IMR-90 (cell line): Measurements from ENCODE around the gene XIST. TPM values are rescaled to one million over a fixed set of nuclear protein-coding genes. Genes with fewer than 3 reads are reported as not detected.

Experiments used
- ATAC-seq: fragments of 200-7000 bp; cut with Tn5 transposase; 2 replicates; pipeline ENCODE4 v1.9.1; 2020; ENCODE audit warnings: low read depth, mild to moderate bottlenecking, moderate library complexity
- BruUV-seq: library from RNA; stranded (reverse); fragments of 400-500 nt; replicated peaks from 2 replicates; lab custom pipeline; 2021; lab: Mats Ljungman, UMichigan
- CTCF ChIA-PET: fragments of 300-600 bp; formaldehyde crosslinking; extraction: SDS; loops from one replicate; lab custom pipeline; 2021; ENCODE audit warnings: antibody characterized with exemption; lab: Yijun Ruan, JAX
- POLR2A ChIA-PET: fragments of 300-600 bp; sonication (Branson Sonifier 250); formaldehyde crosslinking; loops from one replicate; lab custom pipeline; 2022; ENCODE audit warnings: antibody characterized with exemption; ENCODE audit not compliant: unreplicated experiment; lab: Charles Lee
- DNase-seq: peaks from one replicate; pipeline ENCODE4 v3.0.0; 2013
- H2AFZ ChIP-seq: replicated peaks from 2 replicates; pipeline ENCODE3; 2013; ENCODE audit warnings: low read length, mild to moderate bottlenecking; ENCODE audit not compliant: poor library complexity
- H2AK5ac ChIP-seq: 2 replicates; pipeline ENCODE4 v1.6.1; 2013; ENCODE audit warnings: low read depth, low read length, inconsistent platforms
- H2AK9ac ChIP-seq: replicated peaks from 2 replicates; pipeline ENCODE3; 2013; ENCODE audit warnings: mild to moderate bottlenecking, low read depth, low read length, moderate library complexity; ENCODE audit not compliant: poor library complexity
- H2BK120ac ChIP-seq: 2 replicates; pipeline ENCODE4 v1.6.1; 2013; ENCODE audit warnings: low read depth, low read length, inconsistent platforms
- H2BK15ac ChIP-seq: 3 replicates; pipeline ENCODE4 v1.6.1; 2013; ENCODE audit warnings: low read depth, low read length, inconsistent platforms
- H2BK20ac ChIP-seq: 2 replicates; pipeline ENCODE4 v1.6.1; 2013; ENCODE audit warnings: low read depth, mild to moderate bottlenecking, inconsistent platforms, low read length, moderate library complexity
- H2BK5ac ChIP-seq: 2 replicates; pipeline ENCODE4 v1.6.1; 2013; ENCODE audit warnings: mild to moderate bottlenecking, low read depth, low read length, inconsistent platforms; ENCODE audit not compliant: poor library complexity, severe bottlenecking
- H3K14ac ChIP-seq: replicated peaks from 2 replicates; pipeline ENCODE4 v1.6.1; 2013; ENCODE audit warnings: low read depth, low read length, inconsistent platforms
- H3K18ac ChIP-seq: 2 replicates; pipeline ENCODE4 v1.6.1; 2013; ENCODE audit warnings: low read depth, low read length, control low read depth
- H3K23ac ChIP-seq: 2 replicates; pipeline ENCODE4 v1.6.1; 2013; ENCODE audit warnings: low read depth, low read length, inconsistent platforms
- H3K27ac ChIP-seq: 2 replicates; pipeline ENCODE4 v1.5.1; 2013; ENCODE audit warnings: mild to moderate bottlenecking, control low read depth, low read length; ENCODE audit not compliant: insufficient read depth
- H3K27me3 ChIP-seq: 2 replicates; pipeline ENCODE4 v1.6.1; 2013; ENCODE audit warnings: low read length; ENCODE audit not compliant: control insufficient read depth, insufficient read depth
- H3K36me3 ChIP-seq: 2 replicates; pipeline ENCODE4 v1.6.1; 2013; ENCODE audit warnings: low read length, mixed read lengths; ENCODE audit not compliant: control insufficient read depth, insufficient read depth
- H3K4ac ChIP-seq: 2 replicates; pipeline ENCODE4 v1.6.1; 2013; ENCODE audit warnings: low read depth, low read length, inconsistent platforms
- H3K4me1 ChIP-seq: 2 replicates; pipeline ENCODE4 v1.6.1; 2013; ENCODE audit warnings: low read length, mixed read lengths; ENCODE audit not compliant: control insufficient read depth, insufficient read depth
- H3K4me2 ChIP-seq: 2 replicates; pipeline ENCODE4 v1.6.1; 2013; ENCODE audit warnings: low read depth, mild to moderate bottlenecking, control low read depth, low read length, moderate library complexity
- H3K4me3 ChIP-seq: 2 replicates; pipeline ENCODE4 v1.5.1; 2013; ENCODE audit warnings: low read depth, mild to moderate bottlenecking, control low read depth, low read length, moderate library complexity; ENCODE audit not compliant: insufficient read depth
- H3K56ac ChIP-seq: 2 replicates; pipeline ENCODE4 v1.6.1; 2013; ENCODE audit warnings: low read length, inconsistent platforms; ENCODE audit not compliant: insufficient read depth; ENCODE audit errors: extremely low read depth
- H3K79me1 ChIP-seq, 2 experiments: 2 replicates each; pipeline ENCODE4 v1.6.1; 2013; ENCODE audit warnings: low read length in 2 of 2, inconsistent platforms in 1 of 2, low read depth in 1 of 2
- H3K9ac ChIP-seq: 2 replicates; pipeline ENCODE4 v1.6.1; 2013; ENCODE audit warnings: low read depth, low read length, control low read depth
- H3K9me1 ChIP-seq: 2 replicates; pipeline ENCODE4 v1.6.1; 2013; ENCODE audit warnings: low read length, inconsistent platforms; ENCODE audit not compliant: insufficient read depth
- H3K9me3 ChIP-seq: 2 replicates; pipeline ENCODE4 v1.6.1; 2013; ENCODE audit warnings: low read length; ENCODE audit not compliant: control insufficient read depth, insufficient read depth
- H4K20me1 ChIP-seq: 2 replicates; pipeline ENCODE4 v1.6.1; 2013; ENCODE audit warnings: low read length, inconsistent platforms; ENCODE audit not compliant: insufficient read depth
- H4K5ac ChIP-seq: 2 replicates; pipeline ENCODE4 v1.6.1; 2013; ENCODE audit warnings: mild to moderate bottlenecking, low read depth, low read length, control low read depth
- H4K8ac ChIP-seq, 2 experiments: 2 replicates each; pipeline ENCODE4 v1.6.1; 2013; ENCODE audit warnings: low read depth in 2 of 2, low read length in 2 of 2, control low read depth in 1 of 2, inconsistent platforms in 1 of 2
- H4K91ac ChIP-seq: 2 replicates; pipeline ENCODE4 v1.6.1; 2013; ENCODE audit warnings: low read depth, low read length, inconsistent platforms; ENCODE audit not compliant: insufficient read depth
- BHLHE40 ChIP-seq: fragments of 150-350 bp; IDR thresholded peaks from 2 replicates; pipeline ENCODE4 v1.6.1; 2016; ENCODE audit warnings: mild to moderate bottlenecking, low read depth, low read length
- CHD1 ChIP-seq: IDR thresholded peaks from 2 replicates; pipeline ENCODE4 v1.6.1; 2012; ENCODE audit warnings: low read depth, low read length, improper control_type of control experiment
- CTCF ChIP-seq: conservative IDR thresholded peaks from 2 replicates; pipeline ENCODE4 v1.5.1; 2012; ENCODE audit warnings: mild to moderate bottlenecking, low read depth, low read length, improper control_type of control experiment
- FOS ChIP-seq: fragments of 150-350 bp; IDR thresholded peaks from 2 replicates; pipeline ENCODE4 v1.6.1; 2016; ENCODE audit warnings: low read depth, low read length
- MAFK ChIP-seq: IDR thresholded peaks from 2 replicates; pipeline ENCODE4 v1.6.1; 2012; ENCODE audit warnings: low read depth, low read length, improper control_type of control experiment
- MAZ ChIP-seq: IDR thresholded peaks from 2 replicates; pipeline ENCODE4 v1.6.1; 2012; ENCODE audit warnings: low read depth, mild to moderate bottlenecking, low read length, improper control_type of control experiment, moderate library complexity, borderline replicate concordance
- MXI1 ChIP-seq: IDR thresholded peaks from 2 replicates; pipeline ENCODE4 v1.6.1; 2012; ENCODE audit warnings: low read depth, mild to moderate bottlenecking, low read length, moderate library complexity, borderline replicate concordance
- NFE2L2 ChIP-seq: fragments of 150-350 bp; IDR thresholded peaks from 2 replicates; pipeline ENCODE4 v1.6.1; 2016; ENCODE audit warnings: low read depth, mild to moderate bottlenecking, low read length
- POLR2A ChIP-seq: IDR thresholded peaks from 2 replicates; pipeline ENCODE4 v1.6.1; 2012; ENCODE audit warnings: mild to moderate bottlenecking, low read depth, low read length
- RAD21 ChIP-seq: IDR thresholded peaks from 2 replicates; pipeline ENCODE4 v1.6.1; 2012; ENCODE audit warnings: low read length, improper control_type of control experiment
- RCOR1 ChIP-seq: IDR thresholded peaks from 2 replicates; pipeline ENCODE4 v1.6.1; 2012; ENCODE audit warnings: mild to moderate bottlenecking, low read length, improper control_type of control experiment; ENCODE audit not compliant: insufficient replicate concordance
- RFX5 ChIP-seq: IDR thresholded peaks from 2 replicates; pipeline ENCODE4 v1.8.0; 2012; ENCODE audit warnings: low read depth, mild to moderate bottlenecking, low read length, moderate library complexity
- USF2 ChIP-seq: fragments of 150-350 bp; IDR thresholded peaks from 2 replicates; pipeline ENCODE4 v1.6.1; 2017; ENCODE audit warnings: mild to moderate bottlenecking, antibody characterized with exemption, low read length, low read depth
- WGBS, 2 experiments: methylation state at CpG; one replicate each; pipeline versions ENCODE4 v1.1.5 to v1.1.7; 2013; ENCODE audit warnings: missing lambda C conversion rate in 2 of 2; ENCODE audit not compliant: insufficient read length in 1 of 2; ENCODE audit errors: extremely low coverage in 2 of 2; 5-methylcytosine and 5-hydroxymethylcytosine counted together
- dilution Hi-C: fragments of 300-500 bp; cut with HindIII; formaldehyde crosslinking; loops from one replicate; pipeline ENCODE4 v1.14.3; 2018; ENCODE audit warnings: low sequenced_read_pairs; ENCODE audit not compliant: unreplicated experiment
- in situ Hi-C: fragments of 300-500 bp; cut with MboI; formaldehyde crosslinking; loops from 3 replicates; pipeline ENCODE4 v1.14.3; 2019; ENCODE audit warnings: low sequenced_read_pairs, inconsistent platforms, mixed read lengths
- intact Hi-C: fragments of 100-400 bp; cut with micrococcal nuclease; formaldehyde crosslinking; loops from 2 replicates; pipeline ENCODE4 v1.10.0; 2022
- polyA plus RNA-seq, 3 experiments: library from polyadenylated mRNA; depleted of rRNA; stranded (reverse); fragments of >200 nt; gene quantifications; 2 replicates each; pipeline ENCODE4 v1.2.3, GENCODE V29; 2012; ENCODE audit warnings: low replicate concordance in 1 of 3
- total RNA-seq: library from RNA; depleted of rRNA; stranded (reverse); fragments of >200 nt; gene quantifications from 2 replicates; pipeline ENCODE4 v1.2.3, GENCODE V29; 2012

The XIST gene
- total and polyA plus RNA-seq, 2 of the 4 experiments (the other 2 are of a cell fraction) = 48.9 to 159 TPM

GRCh38 chrX:73841337-73841736 lies 11.2 kb downstream of the XIST start:
- H3K9me3 ChIP-seq = no peaks in the 10 kb centered on the region
- no peak overlapping the region for H2AK5ac ChIP-seq
- ATAC-seq (no peak), DNase-seq (no peak)
- no peak overlapping the region for H3K4ac ChIP-seq
- WGBS, 2 experiments = no CpG with 5 or more reads among the region's 5 CpGs
- no peak overlapping the region for H3K14ac ChIP-seq
- intact Hi-C loops (no loop called here), in situ Hi-C loops (no loop called here), dilution Hi-C loops (no loop called here)
- H3K9ac ChIP-seq = no peak overlapping the region
- peaks cover 23% of the 10 kb centered on the region for H3K9me1 ChIP-seq
- POLR2A ChIA-PET = no interaction called here
- H4K20me1 ChIP-seq = peaks cover 94% of the 10 kb centered on the region
- no peaks in the 10 kb centered on the region; the same call in 1 of the 2 replicates for H3K27me3 ChIP-seq
- no peak overlapping the region for H2BK5ac ChIP-seq
- H3K79me1 ChIP-seq = peaks cover 0 to 3% of the 10 kb centered on the region in 2 experiments; a peak in 1 of 4 replicates
- no peak overlapping the region for H2BK15ac ChIP-seq
- H3K36me3 ChIP-seq = peaks cover 16% of the 10 kb centered on the region
- H4K5ac ChIP-seq = no peak overlapping the region
- no peaks in the 10 kb centered on the region; the same call in 1 of the 2 replicates for H3K4me1 ChIP-seq
- BruUV-seq = no TSS peak
- H3K4me2 ChIP-seq = no peak overlapping the region
- no peak overlapping the region for H3K18ac ChIP-seq
- H2BK20ac ChIP-seq = no peak overlapping the region
- no peak overlapping the region for H3K56ac ChIP-seq
- no peak overlapping the region for H3K4me3 ChIP-seq
- no peak overlapping the region for H2AFZ ChIP-seq
- TF ChIP-seq CHD1 (no peak), POLR2A (no peak), MXI1 (no peak), CTCF (no peak), RCOR1 (no peak), NFE2L2 (no peak), BHLHE40 (no peak), MAZ (no peak), USF2 (no peak), MAFK (no peak), RAD21 (no peak), FOS (no peak), RFX5 (no peak)
- no peak overlapping the region for H2BK120ac ChIP-seq
- no peak overlapping the region for H3K27ac ChIP-seq
- H2AK9ac ChIP-seq = no peak overlapping the region
- H4K8ac ChIP-seq = no peak overlapping the region
- no peak overlapping the region for H3K23ac ChIP-seq
- CTCF ChIA-PET = no interaction called here
- H4K91ac ChIP-seq = no peak overlapping the region
